ENCODE results near the gene IFNAR2.

Gene IFNAR2

DNA sequence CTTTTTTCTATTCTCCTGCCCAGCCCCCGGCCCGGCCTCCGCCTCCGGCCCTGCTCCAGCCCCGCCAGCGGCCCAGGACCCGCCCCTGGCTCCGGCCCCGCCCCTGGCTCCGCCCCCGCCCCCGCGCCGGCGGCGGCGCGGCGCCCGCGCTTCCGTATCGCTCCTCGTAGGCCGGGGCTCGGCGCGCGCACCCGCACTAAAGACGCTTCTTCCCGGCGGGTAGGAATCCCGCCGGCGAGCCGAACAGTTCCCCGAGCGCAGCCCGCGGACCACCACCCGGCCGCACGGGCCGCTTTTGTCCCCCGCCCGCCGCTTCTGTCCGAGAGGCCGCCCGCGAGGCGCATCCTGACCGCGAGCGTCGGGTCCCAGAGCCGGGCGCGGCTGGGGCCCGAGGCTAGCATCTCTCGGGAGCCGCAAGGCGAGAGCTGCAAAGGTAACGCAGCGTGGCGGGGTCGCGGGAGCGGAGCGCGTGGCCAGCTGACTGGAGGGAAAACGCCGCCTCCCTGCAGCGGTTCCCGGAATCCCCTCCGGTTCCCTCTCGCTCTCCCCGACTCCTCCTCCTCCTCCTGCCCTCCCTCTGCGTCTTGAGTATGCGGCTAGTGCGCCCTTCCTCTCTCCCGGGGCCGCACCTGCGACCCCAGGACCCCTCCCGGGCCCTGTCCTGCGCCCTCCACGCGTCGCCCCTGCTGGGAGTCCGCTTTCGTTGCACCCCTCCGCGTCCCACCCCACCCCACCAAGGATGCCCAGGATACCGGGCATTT is at the start of gene IFNAR2:
Gene IFNAR2 (plus strand): TSS at position 155 of the 761 bp plus-strand sequence. CDS start 11,985 bp downstream, outside the sequence.
- no peak for DNase-seq

DNA sequence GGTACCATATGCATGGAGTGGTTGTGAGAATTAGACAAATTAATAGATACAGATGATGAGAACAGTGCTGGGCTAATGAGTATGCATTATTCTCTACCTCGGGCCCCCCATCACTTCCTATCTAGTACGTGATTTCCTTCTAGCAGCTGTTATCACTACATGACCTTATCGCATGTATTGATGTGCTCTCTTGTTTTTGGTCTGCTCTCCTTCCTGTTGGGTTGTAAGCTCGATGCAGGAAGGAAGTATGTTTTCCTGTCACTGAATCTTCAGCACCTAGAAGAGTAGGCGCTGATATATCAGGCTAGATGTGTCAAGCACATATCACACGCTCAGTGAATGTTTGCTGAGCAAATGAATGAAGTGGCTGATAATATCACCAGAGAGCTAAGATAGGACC is 43.9 kb upstream of the IFNAR2 start:
- DNase-seq = no peak

DNA sequence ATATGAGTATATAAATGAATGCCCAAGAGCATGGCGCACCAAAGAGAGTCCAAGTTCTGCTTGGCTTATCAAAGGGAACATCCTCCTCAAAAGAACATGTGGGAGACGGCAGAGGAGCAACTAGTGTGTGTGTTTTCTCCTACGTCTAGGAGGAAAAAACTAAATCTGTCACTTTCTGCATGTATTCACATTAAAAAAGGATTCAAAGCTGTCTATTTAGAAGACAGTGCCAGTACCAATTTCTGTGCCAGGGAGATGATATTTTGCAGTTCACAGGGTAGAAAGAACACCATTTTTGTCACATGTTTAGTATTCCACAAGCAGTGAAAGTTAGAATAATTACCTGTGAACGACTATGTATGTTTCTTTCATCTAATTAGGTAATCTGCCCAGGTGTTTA is 42.5 kb upstream of the IFNAR2 start:
- no peak for DNase-seq

DNA sequence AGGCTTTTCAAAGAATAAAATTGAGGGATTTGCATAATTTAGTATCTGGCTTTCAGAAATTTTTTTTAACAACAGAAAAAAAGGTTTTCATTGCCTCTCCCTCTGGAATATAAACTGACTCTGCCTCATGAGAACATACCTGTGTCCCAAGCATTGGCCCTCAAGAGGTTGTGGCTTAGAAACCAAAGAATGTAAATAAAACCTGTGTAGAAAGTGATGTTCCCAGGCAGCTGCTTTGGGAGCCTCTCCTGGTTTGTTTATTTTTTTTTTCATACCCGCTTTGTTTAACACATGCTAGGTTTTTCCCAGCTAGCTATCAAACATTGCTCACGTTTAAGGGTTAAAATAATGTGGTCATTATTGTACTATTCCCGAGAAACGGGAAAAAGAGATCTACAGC is 40.5 kb upstream of the IFNAR2 start:
- no peak for DNase-seq

DNA sequence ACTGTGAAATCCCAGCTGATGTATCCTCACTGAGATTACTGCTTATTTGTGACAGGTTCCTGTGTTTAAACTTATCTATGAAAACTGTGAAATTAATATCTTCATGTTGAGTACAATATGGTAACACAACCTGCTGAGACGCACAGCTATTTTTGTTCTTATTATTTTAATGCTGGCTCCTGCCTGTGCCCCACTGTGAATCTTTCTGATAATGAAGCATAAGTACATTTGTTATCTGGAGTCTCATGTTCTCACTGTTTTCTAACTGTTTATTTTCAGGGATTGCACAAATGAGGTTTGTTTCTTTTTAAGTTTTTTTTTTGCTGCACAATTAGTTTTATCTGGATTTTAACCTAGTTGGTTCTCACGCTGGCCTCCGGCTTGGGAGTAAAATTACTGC is 39.9 kb upstream of the IFNAR2 start:
- DNase-seq = no peak

DNA sequence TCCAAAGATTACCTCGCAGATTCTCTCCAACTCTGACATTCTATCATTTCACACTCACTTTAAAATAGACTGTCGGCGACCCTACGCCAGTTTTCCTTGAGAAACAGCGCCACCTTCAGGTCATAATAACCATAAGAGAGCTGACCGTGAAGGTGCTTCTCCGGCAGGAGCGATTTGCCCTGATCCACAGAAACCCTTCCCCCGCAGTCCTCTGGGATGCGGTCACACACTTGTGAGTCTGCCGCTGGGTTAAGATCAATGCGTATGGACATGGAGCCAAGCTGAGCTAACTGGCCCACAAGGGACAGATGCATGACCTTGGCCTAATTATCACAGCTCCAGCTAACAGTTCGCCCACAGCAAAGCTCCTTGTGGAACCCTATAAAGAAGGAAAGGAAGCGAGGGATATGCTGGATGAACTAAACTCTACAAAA is 32.8 kb upstream of the IFNAR2 start:
- DNase-seq = peak; percentile 50

DNA sequence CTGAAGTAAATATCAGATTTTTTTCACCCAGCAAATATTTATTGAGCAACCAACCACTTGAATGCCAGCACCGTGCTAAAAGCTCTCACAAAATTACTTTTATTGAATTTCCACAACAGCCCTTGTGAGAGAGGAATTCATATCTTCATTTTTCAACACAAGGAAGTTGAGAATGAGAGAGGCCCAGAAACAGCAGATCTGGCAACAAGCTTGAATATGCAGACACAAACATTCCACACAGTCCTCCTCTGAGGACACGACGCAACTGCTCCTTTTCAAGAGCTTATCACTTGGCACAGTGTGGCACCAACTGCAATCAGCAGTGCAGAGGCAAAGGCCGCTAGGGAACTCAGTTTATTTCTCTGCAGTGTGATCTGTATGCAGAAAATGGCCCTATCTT is 32.2 kb upstream of the IFNAR2 start:
- no peak for DNase-seq

DNA sequence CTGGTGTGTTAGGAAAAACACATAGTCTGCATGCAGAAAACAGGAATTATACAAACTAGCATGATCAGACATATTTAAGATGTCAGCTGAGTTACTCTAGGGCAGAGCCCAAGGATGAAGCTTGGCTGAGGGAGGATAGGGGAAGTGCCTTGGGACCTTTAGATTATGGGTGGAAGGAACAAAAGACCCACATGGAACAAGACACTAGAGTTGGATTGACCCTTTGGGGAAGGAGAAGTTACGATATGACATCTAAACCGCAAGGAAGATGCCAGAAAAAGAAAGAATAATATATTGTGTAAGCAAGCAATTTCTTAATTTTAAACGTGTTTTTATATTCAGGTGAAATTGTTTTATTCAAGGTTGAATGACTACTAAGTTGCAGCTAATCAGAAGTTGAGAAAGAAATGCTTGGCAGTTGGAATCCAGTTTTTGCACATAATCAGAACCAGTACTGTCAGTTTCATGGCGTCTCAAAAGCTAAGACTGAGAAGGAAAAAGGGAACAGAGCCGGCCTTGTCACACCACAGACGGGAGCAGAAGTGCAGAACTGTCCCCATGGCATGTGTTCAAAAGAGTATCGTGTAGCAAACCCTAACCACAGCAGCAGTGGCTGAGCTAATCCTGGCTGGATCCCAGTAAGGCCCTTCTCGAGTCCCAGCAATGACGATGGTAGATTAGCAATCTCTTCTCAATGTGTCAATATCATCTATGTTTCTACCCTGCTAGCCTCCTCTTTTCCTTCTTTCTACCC is 31.2 kb upstream of the IFNAR2 start:
- DNase-seq = no peak

DNA sequence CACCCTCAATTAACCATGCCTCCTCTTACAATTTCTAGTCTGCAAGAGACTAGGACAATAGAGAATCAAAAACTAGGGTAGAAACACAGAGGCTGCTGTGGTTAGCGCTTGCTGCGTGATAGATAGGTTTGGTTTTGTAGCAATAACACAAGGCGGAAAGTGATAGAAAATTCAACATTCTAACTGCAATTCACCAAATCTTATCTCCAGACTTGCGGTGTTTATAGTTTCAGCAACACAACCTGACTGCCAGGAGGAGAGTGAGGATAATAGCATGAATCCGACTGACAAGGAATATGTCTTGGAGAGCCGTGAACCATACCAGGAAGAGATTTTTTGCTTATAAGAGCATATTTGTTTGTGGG is 30.7 kb upstream of the IFNAR2 start:
- DNase-seq = no peak

DNA sequence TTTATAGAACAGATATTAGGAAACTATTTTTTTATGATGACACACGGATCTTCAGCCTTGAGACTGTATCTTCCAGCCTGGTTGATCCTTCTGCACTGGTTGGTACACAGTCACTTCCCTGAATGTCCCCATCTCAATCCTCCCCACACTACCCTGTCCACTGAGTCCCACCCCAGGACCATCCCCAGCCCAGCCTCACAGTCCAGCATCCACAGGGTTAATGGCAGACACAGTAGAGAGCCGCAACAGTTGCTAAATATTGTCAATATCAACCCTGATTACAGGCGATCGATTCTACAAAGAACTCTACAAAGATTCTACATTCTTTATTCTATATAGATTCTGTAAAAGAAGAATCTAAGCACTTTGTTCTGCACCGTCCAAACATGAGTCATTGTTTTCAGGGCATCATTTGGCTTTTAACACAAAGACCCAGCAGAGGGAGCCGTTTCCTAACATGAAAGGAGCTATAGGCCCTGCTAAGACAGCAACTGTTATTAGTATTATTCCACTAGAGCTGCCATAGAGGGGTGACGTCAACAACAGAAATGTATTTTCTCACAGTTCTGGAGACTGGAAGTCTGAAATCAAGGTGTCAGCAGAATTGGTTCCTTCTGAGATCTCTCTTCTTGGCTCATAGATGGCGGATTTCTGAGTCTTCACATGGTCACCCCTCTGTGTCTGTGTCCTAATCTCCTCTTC is 30.1 kb upstream of the IFNAR2 start:
- peak; percentile 59 for DNase-seq

DNA sequence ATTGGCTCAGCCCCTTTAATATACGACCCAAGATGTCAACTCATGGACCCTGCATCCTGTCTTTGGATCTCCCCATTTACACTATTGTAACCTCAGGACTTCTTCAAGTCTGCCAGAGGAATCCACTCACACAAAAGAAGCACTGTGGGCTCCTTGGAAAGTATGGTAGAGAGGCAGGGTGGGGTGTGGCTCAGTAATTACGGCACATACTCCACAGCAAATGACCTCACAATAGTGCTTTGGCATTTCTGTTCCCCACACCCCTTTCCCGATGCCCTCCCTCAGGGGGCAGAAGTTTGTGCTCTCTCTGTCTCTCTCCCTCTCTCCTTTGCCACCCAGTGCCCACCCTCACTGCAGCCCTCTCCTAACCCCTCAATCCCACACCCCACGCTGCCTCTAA is 27.8 kb upstream of the IFNAR2 start:
- no peak for DNase-seq

DNA sequence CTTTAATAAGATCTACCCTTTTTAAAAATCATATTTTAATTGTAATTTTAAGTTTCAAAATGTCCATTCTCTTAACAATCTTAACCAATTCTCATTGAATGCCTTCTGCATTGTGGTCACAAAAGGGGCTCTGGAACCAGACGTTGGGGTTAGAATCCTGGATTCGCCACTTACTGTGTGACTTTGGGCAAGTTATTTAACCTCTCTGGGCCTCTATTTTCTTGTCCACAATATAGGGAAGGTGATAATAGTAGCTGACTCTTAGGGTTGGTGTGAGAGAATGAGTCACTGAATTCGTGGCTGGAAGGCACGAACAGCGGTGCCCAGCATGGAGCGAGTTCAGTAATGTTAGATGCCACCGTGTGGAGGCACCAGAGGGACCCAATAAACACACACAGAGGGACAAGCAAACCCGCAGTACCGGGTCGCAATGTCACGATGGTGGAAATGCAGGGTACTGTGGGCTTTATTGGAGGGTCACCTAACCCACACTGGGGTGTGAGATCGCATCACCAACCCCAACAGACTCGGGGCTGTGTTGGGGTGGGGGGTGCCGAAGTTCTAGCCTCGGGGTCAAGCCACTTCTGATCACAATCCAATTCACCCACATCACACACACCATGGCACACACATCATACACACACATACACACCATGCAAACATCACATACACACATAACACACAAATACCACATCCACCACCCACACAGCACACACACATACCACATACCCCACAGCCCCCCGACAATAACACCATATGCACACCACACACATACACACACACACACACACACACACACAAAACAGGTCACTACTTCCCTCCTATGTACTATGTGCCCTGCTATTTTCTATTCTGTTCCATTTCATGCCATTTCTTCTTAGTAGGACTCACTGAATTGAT is 27.0 kb upstream of the IFNAR2 start:
- no peak for DNase-seq

DNA sequence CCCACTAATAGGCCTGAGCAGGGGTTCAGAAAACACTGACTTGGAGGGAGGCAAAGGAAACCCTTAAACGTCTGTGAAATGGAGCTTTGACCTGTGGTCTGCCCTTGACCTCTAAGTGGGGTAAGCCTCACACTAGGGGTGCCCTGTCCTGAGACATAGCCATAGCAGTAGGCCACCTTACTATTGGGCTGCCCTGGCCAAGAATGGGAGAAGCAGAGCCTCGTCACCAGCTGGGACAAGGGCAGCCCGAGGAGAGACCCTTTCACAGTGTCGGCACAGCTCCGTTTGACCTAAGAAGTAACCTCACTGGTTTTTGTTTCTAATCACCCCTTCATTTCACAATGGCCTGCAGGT is 26.4 kb upstream of the IFNAR2 start:
- DNase-seq = no peak

DNA sequence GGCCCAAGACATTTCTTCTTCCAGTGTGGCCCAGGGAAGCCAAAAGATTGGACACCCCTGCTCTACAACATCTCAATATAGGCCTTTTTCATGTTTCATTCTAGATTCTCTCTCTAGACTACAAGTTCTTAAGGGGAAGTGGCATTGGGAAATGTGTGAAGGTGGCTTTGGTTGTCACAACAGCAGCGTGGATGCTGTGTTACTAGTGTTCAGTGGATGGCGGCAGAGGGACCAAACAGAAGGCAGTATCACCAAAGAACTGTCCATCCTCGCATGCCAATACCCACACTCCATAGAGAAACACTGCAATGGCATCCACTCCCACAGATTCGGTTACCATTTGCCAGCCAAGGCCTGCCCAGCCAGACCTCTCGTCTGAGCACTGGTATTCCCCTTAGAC is 24.3 kb upstream of the IFNAR2 start:
- no peak for DNase-seq

DNA sequence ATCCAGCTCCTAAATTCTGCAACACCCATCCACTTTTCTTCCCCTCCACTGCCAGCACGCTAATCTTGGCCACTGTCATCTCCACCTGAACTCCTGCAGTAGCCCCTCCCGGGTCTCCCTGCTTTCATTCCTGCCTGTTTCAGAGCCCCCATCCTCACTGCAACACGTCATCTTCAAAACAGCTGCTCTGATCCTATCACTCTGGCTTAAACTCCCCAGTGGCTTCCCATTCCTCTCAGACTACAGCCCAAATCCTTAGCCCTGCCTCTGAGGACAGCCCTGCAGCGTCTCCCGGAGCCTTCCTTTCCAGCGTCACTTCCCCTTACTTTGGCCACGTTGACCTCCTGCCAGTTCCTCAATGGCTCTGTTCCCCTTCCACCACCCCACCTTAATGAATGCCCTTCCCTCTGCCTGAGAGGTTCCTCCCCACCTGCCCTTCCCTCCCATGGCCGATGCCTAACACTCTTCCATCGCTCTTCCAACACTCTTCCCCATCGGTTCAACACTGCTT is 22.9 kb upstream of the IFNAR2 start:
- no peak for DNase-seq

DNA sequence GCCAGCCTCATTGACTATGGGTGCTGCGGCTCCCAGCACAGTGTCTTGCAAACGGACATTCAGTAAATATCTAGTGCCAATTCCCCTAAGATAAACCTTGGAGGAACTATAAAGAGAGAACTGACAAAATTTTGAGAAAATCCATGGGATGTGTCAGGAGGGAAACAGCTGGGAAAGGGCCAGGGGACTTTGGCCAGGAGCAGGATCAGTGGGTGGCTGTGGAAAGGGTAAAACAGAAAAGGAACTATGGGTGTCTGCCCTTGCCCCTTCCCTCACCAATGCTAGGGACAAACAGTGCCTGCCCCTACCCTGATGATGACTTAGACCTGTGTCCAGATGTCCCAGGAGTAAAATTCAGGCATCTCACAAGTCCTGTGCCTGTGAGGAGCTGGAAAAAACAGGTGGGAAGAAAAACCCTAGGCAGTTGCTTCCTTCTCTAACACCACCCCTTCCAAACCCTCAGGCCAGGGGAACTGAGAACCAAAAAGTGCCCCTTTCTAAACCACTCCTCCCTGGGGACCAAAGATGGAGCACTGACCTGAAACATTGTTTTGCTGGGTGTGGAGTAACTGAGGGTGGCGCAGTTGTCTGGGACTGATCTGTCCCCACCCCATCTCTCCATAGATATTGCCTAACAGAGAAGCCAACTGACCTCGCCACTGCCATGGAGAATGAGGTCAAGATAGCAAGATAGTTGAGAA is 22.1 kb upstream of the IFNAR2 start:
- DNase-seq = no peak

DNA sequence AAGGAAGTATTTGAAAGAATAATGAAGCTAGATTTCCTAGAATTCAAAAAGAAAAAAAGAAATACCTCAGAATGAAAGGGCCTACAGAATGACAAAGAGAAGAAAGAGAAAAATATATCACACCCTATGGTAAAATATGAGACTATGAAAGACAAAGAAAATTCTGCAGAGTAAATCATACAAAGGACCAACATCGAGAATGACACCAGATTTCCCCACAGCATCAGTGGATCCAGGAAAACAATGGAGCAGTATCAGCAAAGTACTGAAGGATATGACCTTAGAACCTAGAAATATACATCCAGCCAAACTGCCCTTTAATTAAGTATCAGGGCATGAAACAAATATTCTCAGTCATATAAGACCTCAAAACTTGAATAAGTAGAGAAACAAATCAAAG is 21.2 kb upstream of the IFNAR2 start:
- no peak for DNase-seq

DNA sequence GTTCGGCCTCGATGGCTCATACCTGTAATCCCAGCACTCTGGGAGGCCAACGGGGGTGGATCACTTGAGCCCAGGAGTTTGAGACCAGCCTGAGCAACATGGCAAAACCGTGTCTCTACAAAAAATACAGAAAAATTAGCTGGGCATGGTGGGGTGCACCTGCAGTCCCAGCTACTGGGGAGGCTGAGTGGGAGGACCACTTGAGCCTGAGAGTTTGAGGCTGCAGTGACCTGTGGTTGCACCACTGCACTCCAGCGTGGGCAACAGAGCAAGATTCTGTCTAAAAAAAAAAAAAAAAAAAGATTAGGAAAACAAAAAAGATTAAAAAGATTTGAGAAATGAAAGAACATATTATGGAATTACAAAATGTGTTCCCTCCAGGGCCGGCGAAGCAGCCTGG is 18.4 kb upstream of the IFNAR2 start:
- DNase-seq = no peak

DNA sequence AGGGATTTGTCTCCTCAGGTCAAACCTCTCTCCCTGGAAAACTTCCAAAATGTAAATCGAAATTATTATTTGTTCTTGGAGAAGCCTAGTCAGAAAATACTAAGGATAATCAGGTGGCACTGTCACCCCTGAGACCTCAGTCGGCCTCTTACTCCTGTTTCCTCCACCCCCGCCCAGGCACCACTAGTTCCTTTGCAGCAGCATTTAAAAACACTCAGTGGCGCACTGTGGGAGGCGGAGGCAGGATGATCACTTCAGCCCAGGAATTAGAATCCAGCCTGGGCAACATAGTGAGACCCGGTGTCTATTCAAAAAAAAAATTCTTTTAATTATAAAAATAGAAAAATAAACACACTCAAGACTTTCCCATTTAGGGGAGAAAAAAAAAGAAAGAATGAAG is 18.0 kb upstream of the IFNAR2 start:
- DNase-seq = no peak

DNA sequence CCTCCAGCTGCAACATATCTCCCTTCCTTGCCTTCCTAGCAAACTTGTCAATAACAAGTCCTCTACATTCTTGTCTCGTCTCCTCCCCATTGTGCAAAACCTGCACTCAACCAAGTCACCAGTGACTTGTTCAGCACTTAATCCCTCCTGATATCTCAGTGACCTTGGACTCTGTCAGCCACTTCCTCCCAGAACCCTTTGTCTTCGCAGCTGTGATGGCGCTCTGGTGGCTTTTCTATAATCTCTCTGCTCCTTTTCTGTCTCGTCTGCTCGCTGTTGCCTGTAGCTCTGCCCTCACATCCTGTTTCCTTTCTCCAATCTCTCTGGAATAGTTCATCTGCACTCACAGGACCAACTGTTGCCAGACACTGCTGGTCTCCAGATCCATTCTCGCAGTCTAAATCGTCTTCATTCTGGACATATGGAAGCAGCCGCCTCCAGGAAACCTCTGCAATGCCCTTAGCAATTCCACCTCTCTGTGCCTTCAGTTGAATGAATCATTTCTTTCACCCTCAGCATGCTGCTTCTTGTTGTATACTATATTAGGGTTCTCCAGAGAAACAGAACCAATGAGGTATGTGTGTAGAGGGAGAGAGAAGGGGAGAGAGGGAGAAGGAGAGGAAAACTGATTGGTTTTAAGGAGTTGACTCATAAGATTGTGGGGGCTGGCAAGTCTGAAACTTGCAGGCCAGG is 17.4 kb upstream of the IFNAR2 start:
- no peak for DNase-seq

DNA sequence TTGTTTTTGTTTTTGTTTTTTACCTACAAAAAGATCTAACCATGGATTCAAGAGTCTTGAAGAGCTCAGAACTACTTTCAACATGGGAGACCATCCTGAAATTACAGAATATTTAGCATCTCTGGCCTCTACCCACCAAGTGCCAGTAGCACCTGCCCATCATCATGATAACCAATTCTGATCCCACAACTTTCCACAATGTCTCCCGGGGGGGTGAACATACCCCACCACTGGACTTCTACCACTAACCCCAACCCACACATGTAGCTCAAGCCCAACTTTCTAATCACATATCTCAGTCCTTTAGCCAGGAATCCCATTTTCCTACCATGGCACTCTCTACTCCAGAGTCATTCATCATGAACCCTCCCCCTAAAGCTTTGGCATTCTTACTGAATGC is 15.7 kb upstream of the IFNAR2 start:
- DNase-seq = no peak

DNA sequence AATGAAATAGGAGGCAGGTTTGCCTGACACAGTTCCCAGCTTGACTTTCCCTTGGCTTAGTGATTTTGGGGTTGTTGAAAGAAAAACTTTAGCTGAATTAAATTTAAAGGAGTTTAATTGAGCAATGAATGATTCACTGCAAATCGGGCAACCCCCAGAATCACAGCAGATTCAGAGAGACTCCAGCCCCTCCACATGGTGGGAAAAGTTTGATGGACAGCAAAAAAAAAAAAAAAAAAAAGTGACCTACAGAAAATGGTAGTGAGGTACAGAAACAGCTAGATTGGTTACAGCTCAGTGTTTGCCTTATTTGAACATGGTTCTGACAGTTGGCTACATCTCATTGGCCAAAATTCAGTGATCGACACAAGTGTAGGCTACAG is 12.6 kb upstream of the IFNAR2 start:
- DNase-seq = no peak

Data from NCI-H1048 (cell line).